ENCODE results near the gene SSTR3.

Gene SSTR3

GRCh38 chr22:37163575-37164504 lies 48.4 kb downstream of the SSTR3 start:
- no peak for DNase-seq

DNA sequence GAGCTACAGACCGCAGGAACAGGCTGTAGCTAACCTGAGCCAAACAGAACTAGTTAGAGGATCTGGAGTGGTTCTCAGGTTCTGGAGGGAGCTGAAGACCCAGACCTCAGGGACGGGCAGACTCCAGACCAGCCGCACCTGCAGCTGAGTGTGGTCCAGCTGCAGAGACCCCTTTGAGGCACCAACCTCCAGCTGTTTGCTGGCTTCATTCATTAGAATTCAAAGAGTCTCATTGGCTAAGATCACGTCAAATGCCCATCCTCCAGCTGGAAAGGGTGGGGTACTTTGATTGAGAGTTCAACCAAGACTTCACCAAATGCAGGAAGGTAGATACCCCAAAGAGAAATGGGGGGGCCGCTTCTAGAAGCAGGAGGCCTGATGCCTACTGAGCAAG lies 49.2 kb downstream of the SSTR3 start:
- no peak for DNase-seq

- DNase-seq = no peak
Measured at GRCh38 chr22:37162221-37163095, 49.8 kb downstream of the SSTR3 start.

DNA sequence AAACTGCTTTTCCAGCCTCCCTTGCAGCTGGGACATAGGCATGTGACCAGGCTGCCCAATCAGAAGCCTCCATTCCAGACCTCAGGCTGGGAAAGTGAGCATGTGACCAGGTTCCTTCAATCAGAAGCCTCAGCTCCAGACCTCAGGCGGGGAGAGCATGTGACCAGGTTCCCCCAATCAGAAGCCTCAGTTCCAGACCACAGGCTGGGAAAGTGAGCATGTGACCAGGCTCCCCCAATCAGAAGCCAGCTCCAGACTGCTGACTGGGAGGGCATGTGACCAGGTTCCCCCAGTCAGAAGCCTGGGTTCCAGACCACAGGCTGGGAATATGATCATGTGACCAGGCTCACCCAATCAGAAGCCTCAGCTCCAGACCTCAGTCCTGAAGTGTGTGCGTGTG lies 50.8 kb downstream of the SSTR3 start:
- DNase-seq = no peak

DNA sequence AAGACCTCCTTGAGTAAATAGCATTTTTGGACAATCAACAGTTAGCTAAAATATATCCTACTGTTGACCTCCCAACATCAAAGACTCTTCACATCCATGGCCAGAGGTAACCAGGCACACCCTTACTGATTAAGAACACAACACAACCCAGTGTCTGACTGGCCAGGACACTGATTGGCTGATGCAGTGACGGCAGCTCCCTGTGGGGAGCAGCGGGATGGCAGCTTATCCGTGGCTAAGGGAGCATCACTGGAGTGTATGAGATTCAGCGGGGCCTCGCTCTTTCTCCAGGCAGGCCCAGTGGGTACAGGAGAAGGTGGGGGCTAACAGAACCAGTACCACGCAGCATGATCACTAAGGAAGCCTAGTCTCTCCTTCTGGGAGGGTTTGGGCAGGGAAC lies 52.2 kb downstream of the SSTR3 start:
- DNase-seq = no peak

- DNase-seq = no peak
Measured at GRCh38 chr22:37158963-37159290, 53.4 kb downstream of the SSTR3 start.

DNA sequence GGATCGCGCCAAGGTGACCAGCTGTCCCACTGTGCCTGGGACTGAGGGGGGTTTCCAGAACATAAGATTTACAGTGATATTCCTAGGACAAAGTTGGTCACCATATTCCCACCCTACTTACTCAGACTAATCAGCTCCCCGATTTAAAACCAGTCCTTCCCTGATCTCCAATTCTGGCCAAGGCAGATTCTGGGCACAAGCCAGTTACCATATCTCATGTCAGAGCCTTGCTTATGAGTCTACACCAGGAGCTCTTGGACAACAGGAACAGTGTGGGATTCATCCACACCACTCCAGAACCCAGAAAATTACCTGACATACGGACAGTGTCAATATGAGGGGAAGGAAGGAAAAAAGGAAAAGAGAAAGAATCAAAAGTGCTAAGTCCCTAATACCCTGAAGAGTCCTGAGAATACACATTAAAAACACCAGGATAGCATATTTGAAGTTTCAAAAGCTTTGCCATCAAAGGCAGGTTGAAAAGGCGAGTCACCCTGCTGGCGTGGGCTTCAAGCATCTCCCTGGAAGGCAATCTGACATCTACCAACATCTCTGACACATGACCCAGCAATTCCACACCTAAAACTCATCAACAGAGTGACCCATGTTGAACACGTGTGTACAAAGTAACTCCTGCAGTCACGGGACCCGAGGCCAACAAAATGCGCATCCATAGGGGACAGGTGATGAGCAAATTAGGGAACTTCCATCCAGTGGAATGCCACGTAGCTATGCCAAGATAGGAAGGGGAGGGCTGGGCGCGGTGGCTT lies 54.6 kb downstream of the SSTR3 start:
- no peak for DNase-seq

DNA sequence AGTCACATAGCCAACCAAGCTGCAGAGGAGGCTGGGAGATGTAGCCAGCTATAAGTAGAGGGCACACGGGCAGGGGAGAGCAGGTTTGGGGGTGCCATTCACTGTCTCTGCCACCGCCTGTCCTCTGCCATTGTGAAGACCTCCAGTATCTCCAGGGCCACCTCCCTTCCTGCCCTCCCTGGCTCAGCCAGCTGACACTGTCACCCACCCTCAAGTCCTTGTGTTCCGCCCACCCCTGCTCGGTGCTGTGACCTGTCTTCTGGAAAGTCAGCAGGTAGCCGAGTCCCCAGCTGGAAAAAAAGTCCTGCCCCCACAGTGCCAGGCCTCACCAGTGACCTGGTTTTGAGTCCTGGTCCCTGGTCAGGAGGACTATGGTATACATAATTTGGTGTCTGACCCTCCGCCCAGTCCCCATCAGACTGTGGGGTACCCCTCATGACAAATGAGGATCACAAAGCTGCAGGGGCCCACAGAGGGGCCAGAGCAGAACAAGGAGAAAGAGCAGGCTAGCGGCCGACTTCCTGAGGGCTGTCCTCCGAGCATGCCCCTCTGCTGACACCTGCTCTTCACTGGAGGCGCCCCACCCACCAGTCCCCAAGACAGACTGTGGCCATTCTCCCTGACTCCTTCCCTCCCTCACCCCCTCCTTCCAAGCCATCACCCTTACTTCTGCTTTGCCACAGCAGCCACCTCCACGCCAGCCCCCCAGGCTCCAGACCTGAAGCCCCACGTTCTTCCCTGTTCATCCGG lies 55.4 kb downstream of the SSTR3 start:
- DNase-seq = no peak

DNA sequence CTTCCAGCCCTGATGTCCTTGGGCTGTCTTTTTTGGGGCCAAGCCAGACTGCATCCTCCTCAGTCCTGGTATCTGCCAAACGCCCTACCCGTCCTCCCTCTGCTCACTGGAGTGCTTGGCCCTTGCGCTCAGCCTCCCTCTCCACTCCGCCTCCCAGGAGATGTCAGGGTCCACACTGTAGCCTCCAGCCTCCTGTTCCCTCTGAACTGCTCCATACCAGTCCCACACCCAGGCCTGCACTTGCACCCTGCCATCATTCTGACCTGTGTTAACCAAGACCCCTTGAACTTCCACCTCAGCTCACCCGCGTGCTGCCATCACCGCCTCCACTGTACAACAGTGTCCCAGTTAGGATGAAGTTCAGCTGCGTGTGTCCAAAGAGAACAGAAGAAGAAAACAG lies 56.3 kb downstream of the SSTR3 start:
- no peak for DNase-seq

GRCh38 chr22:37154925-37155712 lies 57.2 kb downstream of the SSTR3 start:
- DNase-seq = no peak
